ENCODE measurements around the gene CNTD1.
"Not testable (repeated sequence)": the region's sequence is repeated elsewhere in the genome, so short reads cannot be mapped to it uniquely, and the experiment has no call there.

CNTD1 gene

GRCh38 chr17:42798383-42799380 is at the start of gene CNTD1, which contains the start of gene COA3:
Gene CNTD1 (plus strand): TSS chr17:42798861. CDS start chr17:42799068, 207 bp downstream.
Gene COA3 (minus strand): TSS chr17:42798704. CDS start chr17:42798681, 23 bp downstream.
- peak; percentile 81 for DNase-seq

- no peak for DNase-seq
These were observed 49.5 kb upstream of the CNTD1 start for GRCh38 chr17:42748908-42749798.

- DNase-seq = no peak
These were observed 47.8 kb upstream of the CNTD1 start for GRCh38 chr17:42750739-42751344.

GRCh38 chr17:42751628-42752027 is 47.0 kb upstream of the CNTD1 start:
- DNase-seq = no peak

- DNase-seq = no peak
These were observed 43.9 kb upstream of the CNTD1 start for GRCh38 chr17:42754782-42755181.

- DNase-seq = no peak
These were observed 38.5 kb upstream of the CNTD1 start for GRCh38 chr17:42759982-42760651.

- peak; percentile 13 for DNase-seq
These were observed 37.7 kb upstream of the CNTD1 start, which contains the start of gene RAMP2 for GRCh38 chr17:42760652-42761581. Gene RAMP2 (plus strand): TSS chr17:42761227. CDS start chr17:42761262, 35 bp downstream.

GRCh38 chr17:42761638-42762037 is 37.0 kb upstream of the CNTD1 start:
- no peak for DNase-seq

GRCh38 chr17:42766124-42766523 is 32.5 kb upstream of the CNTD1 start:
- no peak for DNase-seq

GRCh38 chr17:42767512-42767911 is 31.1 kb upstream of the CNTD1 start:
- DNase-seq = no peak

GRCh38 chr17:42768006-42768405 is 30.7 kb upstream of the CNTD1 start:
- not testable (repeated sequence) for DNase-seq

- not testable (repeated sequence) for DNase-seq
These were observed 28.7 kb upstream of the CNTD1 start for GRCh38 chr17:42769964-42770363.

GRCh38 chr17:42772945-42773289 is 25.7 kb upstream of the CNTD1 start:
- no peak for DNase-seq

GRCh38 chr17:42773290-42774035 is 25.2 kb upstream of the CNTD1 start, which contains the start of gene VPS25:
Gene VPS25 (plus strand): TSS chr17:42773449. CDS start chr17:42773476, 27 bp downstream.
- DNase-seq = peak; percentile 73

- DNase-seq = no peak
These were observed 24.5 kb upstream of the CNTD1 start for GRCh38 chr17:42774066-42774745.

GRCh38 chr17:42775534-42776098 is 23.0 kb upstream of the CNTD1 start:
- no peak for DNase-seq

- DNase-seq = no peak
These were observed 20.1 kb upstream of the CNTD1 start for GRCh38 chr17:42778570-42778969.

- no peak for DNase-seq
These were observed 19.2 kb upstream of the CNTD1 start for GRCh38 chr17:42779304-42779935.

Measured in stimulated activated CD4-positive, alpha-beta T cell treated with anti-CD3 and anti-CD28 coated beads, Interleukin-4, amount 100 ng/mL, for 1 hour (primary cell).